G401.6 (cell line): ENCODE results near the gene BASP1.
"Not testable (repeated sequence)": the region's sequence is repeated elsewhere in the genome, so short reads cannot be mapped to it uniquely, and the experiment has no call there.

Experiments
- FAIRE-seq: peaks from 2 replicates; lab custom pipeline; 2012; peaks lifted over from hg19 to GRCh38; lab: Jason Lieb, UNC

Gene BASP1

GRCh38 chr5:17191574-17191973, 25.9 kb upstream of the BASP1 start:
- not testable (repeated sequence) for FAIRE-seq

DNA sequence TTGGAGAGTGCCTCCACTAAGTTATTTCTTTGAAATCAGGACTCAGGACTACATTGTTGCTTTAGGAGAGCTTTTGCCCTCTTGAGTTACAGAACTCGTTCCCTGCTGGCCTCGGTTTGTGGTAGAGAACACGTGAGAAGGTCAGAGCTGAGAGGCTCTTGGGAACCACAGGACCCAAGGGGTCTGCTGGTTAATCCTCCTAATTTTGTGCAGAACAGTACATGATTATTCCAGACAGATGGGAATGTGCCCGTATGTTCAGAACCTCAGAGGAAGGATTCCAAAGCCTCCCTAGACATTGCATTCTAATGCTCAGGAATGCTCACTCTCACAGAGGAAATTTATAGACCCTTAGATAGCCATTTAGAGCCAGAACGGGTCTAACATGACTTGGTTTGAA, 25.2 kb upstream of the BASP1 start:
- no peak for FAIRE-seq

- FAIRE-seq = no peak
Observed at GRCh38 chr5:17196024-17196423, 21.4 kb upstream of the BASP1 start.

- no peak for FAIRE-seq
Observed at GRCh38 chr5:17196697-17197096, 20.7 kb upstream of the BASP1 start.

- FAIRE-seq = no peak
Observed at GRCh38 chr5:17203329-17204132, 13.9 kb upstream of the BASP1 start.

GRCh38 chr5:17204133-17204489, 13.3 kb upstream of the BASP1 start:
- no peak for FAIRE-seq

- FAIRE-seq = no peak
Observed at GRCh38 chr5:17206021-17206420, 11.4 kb upstream of the BASP1 start.

GRCh38 chr5:17212191-17212590, 5.2 kb upstream of the BASP1 start:
- no peak for FAIRE-seq

DNA sequence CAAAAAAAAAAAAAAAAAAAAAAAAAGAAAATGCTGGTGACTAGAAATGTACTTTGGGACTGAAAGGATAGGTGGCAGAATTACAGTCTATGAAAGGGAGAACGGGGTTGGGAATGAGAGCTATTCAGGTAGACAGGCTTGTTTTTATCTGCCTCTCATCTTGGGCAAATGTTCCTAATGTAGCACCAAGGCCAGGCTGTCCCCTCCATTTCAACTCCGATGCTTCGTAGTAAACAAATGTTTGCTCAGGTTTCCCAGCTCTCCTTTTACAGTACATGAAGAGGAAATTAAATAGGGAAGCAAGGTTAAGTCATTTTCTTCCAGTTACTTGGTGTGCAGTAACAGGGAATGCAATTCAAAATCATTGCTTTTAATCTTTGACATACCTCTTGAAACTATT, 4.4 kb upstream of the BASP1 start:
- no peak for FAIRE-seq

DNA sequence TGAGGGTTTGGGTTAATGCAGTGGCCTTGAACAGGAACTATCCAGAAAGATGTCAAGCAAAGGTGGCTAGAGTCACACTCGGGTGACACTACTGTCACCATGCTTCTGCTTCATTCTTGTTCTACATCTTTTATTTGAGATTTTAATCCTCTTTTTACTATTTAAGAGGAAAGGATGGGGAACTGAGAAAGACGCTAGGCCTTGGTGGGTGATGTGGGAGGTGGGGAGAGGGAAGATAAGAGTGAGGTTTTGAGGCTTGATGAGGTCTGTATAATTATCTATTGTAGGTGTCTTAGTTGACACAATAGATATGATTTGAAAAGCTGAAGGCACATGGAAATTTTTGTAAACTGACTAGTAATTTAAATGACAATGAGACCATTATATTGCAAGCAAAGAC, 3.5 kb upstream of the BASP1 start:
- no peak for FAIRE-seq

- no peak for FAIRE-seq
Observed at GRCh38 chr5:17214893-17215292, 2.5 kb upstream of the BASP1 start.

DNA sequence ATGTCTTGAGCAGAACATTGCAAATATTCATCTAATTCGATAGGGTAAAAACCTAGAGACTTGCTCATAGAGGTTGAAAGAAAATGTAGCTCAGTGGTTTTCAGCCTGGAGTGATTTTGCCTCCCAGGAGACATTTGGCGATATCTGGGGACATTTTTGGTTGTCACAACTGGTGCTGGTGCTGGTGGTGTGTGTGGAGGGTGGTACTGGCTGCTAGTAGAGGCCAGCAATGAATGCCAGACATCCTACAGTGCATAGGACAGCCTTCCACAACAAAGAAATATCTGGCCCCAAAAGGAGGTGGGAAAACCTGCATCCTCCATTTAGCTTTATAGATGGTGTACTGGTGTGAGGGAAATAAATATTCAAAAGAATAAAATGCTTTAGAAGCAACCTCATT, 2.1 kb upstream of the BASP1 start:
- FAIRE-seq = no peak

GRCh38 chr5:17216176-17216973, 1.1 kb upstream of the BASP1 start:
- no peak for FAIRE-seq

- no peak for FAIRE-seq
Observed at GRCh38 chr5:17216974-17217492, 398 bp upstream of the BASP1 start.

DNA sequence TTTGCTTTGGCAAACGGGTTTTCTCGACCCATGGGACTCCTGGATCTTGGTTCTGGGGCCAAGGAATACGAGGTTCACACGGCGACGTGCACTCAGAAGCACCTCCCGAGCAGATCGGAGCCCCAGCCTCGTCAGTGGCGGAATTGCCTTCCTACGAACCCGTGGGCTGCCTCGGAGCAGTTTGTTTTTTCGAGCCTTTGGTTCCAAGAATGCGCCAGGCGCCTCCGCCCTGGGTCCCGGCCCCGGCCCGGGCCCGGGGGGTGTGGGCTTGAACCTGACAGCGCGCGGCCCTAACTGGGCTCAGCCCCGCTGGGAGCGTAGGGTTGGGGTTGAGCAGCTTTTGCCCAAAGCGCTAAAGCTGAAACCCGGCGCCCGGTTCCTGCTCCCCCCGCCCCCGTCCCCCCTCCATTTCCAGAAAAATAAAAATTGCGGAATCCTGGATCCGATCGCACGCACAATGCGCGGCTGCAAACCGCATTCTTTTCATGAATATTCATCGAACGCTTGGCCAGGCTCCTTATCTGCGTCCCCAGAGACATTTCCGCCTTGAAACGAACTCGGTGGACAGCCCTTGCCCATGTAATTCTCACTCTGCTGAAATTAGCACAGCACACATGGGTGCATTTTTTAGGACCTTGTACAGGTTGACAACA, 1.0 kb downstream of the BASP1 start:
- no peak for FAIRE-seq

DNA sequence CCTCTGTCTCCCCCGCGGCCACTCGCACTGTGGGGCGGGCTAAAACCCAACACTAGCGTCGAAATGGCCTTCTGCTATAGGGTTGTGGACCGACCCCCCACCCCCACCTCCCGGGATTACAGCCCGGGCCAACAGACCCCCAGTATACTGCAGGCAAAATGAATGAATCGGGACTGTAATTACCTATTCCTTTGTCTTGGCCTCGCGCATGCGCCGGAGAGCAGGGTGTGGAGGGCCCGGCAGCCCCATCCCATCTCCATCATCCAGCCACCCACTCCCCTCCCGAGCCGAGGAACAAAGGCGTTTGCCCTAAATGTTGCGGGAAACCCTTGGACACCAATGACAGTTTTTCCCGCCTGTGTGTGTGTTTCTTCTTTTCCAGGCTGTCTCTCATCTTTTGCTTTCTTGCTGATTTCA, 1.6 kb downstream of the BASP1 start:
- no peak for FAIRE-seq

DNA sequence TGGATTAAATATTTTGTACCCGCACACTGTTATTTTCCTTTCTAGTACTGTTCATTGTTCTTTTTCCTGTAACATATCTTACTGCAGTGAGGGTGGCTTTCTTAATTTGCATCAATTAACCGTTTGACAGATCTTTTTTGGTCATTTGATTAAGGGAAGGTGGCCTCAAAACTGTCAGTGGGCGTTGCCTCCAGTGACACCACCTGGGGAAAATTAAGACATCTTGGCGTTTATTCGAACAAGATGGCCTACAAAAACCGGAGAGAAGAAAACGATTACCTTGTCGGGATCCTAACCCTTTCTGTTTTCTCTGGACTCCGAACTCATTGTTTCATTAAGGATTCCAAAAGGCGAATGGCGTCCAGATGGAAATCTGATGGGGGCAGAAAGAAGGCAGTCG, 2.0 kb downstream of the BASP1 start:
- FAIRE-seq = no peak

DNA sequence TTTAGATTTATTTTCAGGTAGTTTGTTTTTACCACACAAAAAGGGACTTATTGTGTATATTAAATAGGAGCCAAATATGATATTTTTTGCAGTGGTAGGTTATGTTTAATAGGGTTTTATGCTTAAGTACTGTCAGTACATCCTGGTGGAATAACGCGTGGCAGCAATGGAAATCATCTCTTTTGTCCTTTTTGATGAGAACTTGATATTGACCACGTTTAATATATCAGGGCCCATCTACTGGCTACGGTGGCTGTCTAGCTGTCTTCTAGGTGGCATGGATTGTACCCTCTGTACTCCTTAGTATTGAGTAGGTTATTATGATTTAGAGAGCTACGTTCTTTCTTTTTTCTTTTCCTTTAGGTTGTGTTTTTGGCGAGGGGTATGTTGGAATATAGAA, 2.6 kb downstream of the BASP1 start:
- no peak for FAIRE-seq

- FAIRE-seq = no peak
Observed at GRCh38 chr5:17220469-17220868, 3.0 kb downstream of the BASP1 start.

DNA sequence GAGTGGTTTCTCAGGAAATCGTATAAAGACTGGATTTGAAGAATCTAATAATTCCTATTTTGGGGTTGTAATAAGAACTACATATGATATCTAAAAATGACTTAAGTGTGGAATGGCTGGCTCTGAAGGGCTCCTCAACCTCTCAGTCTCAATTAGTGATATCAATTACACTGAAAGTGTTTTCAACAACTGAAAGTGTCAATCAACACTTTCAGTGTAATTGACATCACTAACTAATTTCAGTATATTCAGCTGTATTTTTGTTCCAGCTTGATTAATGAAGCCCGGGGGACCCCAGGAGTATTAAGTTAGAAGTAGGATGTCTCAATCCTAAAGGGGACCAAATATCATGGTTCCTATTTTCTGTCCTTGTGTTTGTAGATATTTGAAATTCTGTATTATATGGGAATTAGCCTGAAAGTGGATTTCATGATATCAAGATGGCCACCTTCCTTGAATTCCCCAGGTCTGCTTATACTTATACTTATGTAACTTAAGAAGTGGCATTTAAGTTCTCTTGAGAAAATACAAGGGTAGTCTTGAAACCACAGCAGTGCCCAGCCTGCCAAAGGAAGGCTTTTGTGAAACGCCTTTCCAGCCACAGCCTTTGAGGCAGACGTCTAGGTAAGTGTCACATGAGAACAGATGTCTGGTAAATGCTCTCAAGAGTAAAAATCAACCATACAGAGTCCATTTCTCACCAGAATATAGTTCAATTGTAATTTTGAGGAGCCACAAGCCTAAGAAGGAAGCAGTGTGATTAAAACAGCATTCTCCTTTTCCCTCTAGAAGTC, 4.6 kb downstream of the BASP1 start:
- FAIRE-seq = no peak

GRCh38 chr5:17222664-17223063, 5.2 kb downstream of the BASP1 start:
- FAIRE-seq = no peak
